Tibial nerve (tissue), 4 donors: ENCODE results near the gene STAT5A. TPM values are rescaled to one million over a fixed set of nuclear protein-coding genes. Genes with fewer than 3 reads are reported as not detected.
A peak's percentile ranks its signal among the peaks of the same experiment; 100 is the strongest.

Experiments used
- DNase-seq, 2 donors: peaks; one replicate each; pipeline ENCODE4 v3.0.0-alpha.2; 2019; ENCODE audit warnings: low spot score in 2 of 2
- H3K27ac ChIP-seq, 4 donors: fragments of 200-600 bp; sonication (generic) in 3 of 4; one replicate each; pipeline ENCODE4 v1.5.1; 2017 to 2019; ENCODE audit warnings: mild to moderate bottlenecking in 1 of 4
- H3K27me3 ChIP-seq, 2 donors: fragments of 200-600 bp; sonication (generic) in 1 of 2; one replicate each; pipeline versions ENCODE4 v1.5.1 to v1.6.0; 2017 to 2019
- H3K36me3 ChIP-seq, 3 donors: fragments of 200-600 bp; sonication (generic); one replicate each; pipeline ENCODE4 v1.5.1; 2018 to 2019
- H3K4me1 ChIP-seq, 4 donors: fragments of 200-600 bp; sonication (generic) in 3 of 4; one replicate each; pipeline ENCODE4 v1.5.1; 2017 to 2019
- H3K4me3 ChIP-seq, 4 donors: fragments of 200-600 bp; sonication (generic) in 3 of 4; one replicate each; pipeline ENCODE4 v1.5.1; 2017 to 2019; ENCODE audit warnings: mild to moderate bottlenecking in 1 of 4, moderate library complexity in 1 of 4
- H3K9me3 ChIP-seq, 4 donors: fragments of 200-600 bp; sonication (generic) in 3 of 4; one replicate each; pipeline ENCODE4 v1.5.1; 2017 to 2019
- EP300 ChIP-seq, 2 donors: sonication (generic); formaldehyde crosslinking; IDR thresholded peaks; one replicate each; pipeline ENCODE4 v1.6.1; 2017; ENCODE audit warnings: antibody characterized with exemption in 2 of 2, mild to moderate bottlenecking in 1 of 2
- POLR2A ChIP-seq, 2 donors: fragments of 450-650 bp; IDR thresholded peaks; one replicate each; pipeline ENCODE4 v1.6.1; 2017; ENCODE audit warnings: antibody characterized with exemption in 2 of 2, mild to moderate bottlenecking in 2 of 2, moderate library complexity in 2 of 2
- WGBS, 2 donors: methylation state at CpG; one replicate each; pipeline ENCODE4 v1.1.5; 2018; 5-methylcytosine and 5-hydroxymethylcytosine counted together
- total RNA-seq, 4 donors: library from RNA; depleted of rRNA; stranded (reverse); fragments of >200 nt; gene quantifications; one replicate each; pipeline ENCODE4 v1.1.0, GENCODE V29; 2016
- TF ChIP-seq, protein P1 (sequence below), 5 experiments: fragments of 200-600 bp in 3 of 5; fragments of 450-650 bp in 2 of 5; sonication (generic) in 3 of 5; IDR thresholded peaks; one replicate each; pipeline ENCODE4 v1.5.1; 2016 to 2019; ENCODE audit warnings: antibody characterized with exemption in 5 of 5, mild to moderate bottlenecking in 3 of 5, moderate library complexity in 2 of 5

The STAT5A gene
- total RNA-seq, 4 donors from 2014 or later: 95.2 to 150 (median 127) TPM

GRCh38 chr17:42329025-42329976 is 41.0 kb downstream of the STAT5A start:
- Histone ChIP-seq H3K9me3 (no peaks in the 10 kb centered on the region), H3K4me1 (peaks cover 0 to 19% (median 10%) of the 10 kb centered on the region in 4 donors), H3K4me3 (no peak overlapping the region), H3K27me3 (no peaks in the 10 kb centered on the region), H3K36me3 (peaks cover 0 to 94% (median 40%) of the 10 kb centered on the region in 3 donors), H3K27ac (peak overlapping the region; percentile 3 to 74 (median 61))
- peak in 1 of 2 donors; percentile 20 for TF ChIP-seq EP300 (IDR thresholded peaks at IDR 0.05)
- TF ChIP-seq POLR2A (IDR thresholded peaks at IDR 0.05): no peak
- WGBS, 2 donors: 27 to 37% methylated on average over 11 of the region's 11 CpGs
- no peak for DNase-seq

DNA sequence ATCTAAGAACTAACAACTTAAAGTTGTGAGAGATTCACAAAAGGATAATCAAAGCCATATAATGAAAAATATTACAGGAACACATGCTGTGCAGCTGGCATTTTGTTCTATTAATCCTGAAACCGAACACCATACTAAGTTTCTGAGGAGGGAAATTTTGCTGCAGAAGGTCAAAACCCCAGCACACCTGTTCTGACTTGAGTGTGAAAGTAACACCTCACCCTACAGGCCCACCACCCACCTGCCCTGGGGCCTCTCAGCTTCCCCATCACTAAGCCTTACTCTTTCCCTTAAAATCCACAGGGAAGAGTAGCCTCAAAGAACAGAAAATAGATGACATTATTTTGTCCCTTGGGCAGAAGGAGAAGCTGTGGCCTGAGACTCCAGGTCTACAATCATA is 44.8 kb downstream of the STAT5A start:
- Histone ChIP-seq H3K27me3 (no peaks in the 10 kb centered on the region), H3K27ac (no peak overlapping the region), H3K4me1 (peaks cover 0 to 19% (median 10%) of the 10 kb centered on the region in 4 donors), H3K9me3 (no peaks in the 10 kb centered on the region), H3K36me3 (peaks cover 2 to 91% (median 48%) of the 10 kb centered on the region in 3 donors), H3K4me3 (no peak overlapping the region)
- 74 to 79% methylated on average over 1 of the region's 1 CpG for WGBS, 2 donors
- TF ChIP-seq EP300 (IDR thresholded peaks at IDR 0.05): no peak
- no peak for DNase-seq

DNA sequence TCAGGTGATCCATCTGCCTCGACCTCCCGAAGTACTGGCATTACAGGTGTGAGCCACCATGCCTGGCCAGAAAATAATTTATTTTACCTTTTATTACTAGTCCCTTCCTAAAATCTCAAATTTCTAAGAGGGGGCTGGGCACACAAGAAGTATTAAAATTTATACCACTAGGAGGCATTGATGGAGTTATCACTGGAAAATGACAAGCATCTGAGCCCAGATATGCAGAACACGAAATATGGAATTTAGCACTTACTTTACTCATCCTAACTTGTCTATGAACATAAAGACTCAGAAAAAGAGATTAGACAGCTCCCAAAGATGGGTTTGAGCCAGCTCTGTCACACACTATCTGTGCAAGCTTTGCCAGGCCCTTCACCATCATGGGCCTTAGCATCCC is 46.4 kb downstream of the STAT5A start:
- H3K27ac ChIP-seq: no peak overlapping the region
- no peak overlapping the region for H3K4me3 ChIP-seq
- H3K36me3 ChIP-seq: peaks cover 2 to 93% (median 38%) of the 10 kb centered on the region in 3 donors
- TF ChIP-seq EP300 (IDR thresholded peaks at IDR 0.05) (no peak), POLR2A (IDR thresholded peaks at IDR 0.05) (no peak)
- TF ChIP-seq, protein P1, sequence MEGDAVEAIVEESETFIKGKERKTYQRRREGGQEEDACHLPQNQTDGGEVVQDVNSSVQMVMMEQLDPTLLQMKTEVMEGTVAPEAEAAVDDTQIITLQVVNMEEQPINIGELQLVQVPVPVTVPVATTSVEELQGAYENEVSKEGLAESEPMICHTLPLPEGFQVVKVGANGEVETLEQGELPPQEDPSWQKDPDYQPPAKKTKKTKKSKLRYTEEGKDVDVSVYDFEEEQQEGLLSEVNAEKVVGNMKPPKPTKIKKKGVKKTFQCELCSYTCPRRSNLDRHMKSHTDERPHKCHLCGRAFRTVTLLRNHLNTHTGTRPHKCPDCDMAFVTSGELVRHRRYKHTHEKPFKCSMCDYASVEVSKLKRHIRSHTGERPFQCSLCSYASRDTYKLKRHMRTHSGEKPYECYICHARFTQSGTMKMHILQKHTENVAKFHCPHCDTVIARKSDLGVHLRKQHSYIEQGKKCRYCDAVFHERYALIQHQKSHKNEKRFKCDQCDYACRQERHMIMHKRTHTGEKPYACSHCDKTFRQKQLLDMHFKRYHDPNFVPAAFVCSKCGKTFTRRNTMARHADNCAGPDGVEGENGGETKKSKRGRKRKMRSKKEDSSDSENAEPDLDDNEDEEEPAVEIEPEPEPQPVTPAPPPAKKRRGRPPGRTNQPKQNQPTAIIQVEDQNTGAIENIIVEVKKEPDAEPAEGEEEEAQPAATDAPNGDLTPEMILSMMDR (IDR thresholded peaks at IDR 0.05): no peak
- WGBS, 2 donors: 66 to 74% methylated on average over 3 of the region's 3 CpGs
- H3K27me3 ChIP-seq: no peaks in the 10 kb centered on the region
- H3K4me1 ChIP-seq: peaks cover 0 to 16% (median 2%) of the 10 kb centered on the region in 4 donors
- no peaks in the 10 kb centered on the region for H3K9me3 ChIP-seq
- DNase-seq: no peak

GRCh38 chr17:42337442-42337841 is 49.1 kb downstream of the STAT5A start:
- peaks cover 5 to 94% (median 27%) of the 10 kb centered on the region in 3 donors for H3K36me3 ChIP-seq
- H3K27ac ChIP-seq: peak overlapping the region in 1 of 4 donors; percentile 0
- 73 to 74% methylated on average over 15 of the region's 15 CpGs for WGBS, 2 donors
- no peaks in the 10 kb centered on the region for H3K27me3 ChIP-seq
- no peak for TF ChIP-seq POLR2A (IDR thresholded peaks at IDR 0.05)
- TF ChIP-seq EP300 (IDR thresholded peaks at IDR 0.05): no peak
- TF ChIP-seq, protein P1 (IDR thresholded peaks at IDR 0.05): no peak
- no peak for DNase-seq
- no peaks in the 10 kb centered on the region for H3K9me3 ChIP-seq
- no peak overlapping the region for H3K4me3 ChIP-seq
- H3K4me1 ChIP-seq: peaks cover 0 to 10% (median 0%) of the 10 kb centered on the region in 4 donors

DNA sequence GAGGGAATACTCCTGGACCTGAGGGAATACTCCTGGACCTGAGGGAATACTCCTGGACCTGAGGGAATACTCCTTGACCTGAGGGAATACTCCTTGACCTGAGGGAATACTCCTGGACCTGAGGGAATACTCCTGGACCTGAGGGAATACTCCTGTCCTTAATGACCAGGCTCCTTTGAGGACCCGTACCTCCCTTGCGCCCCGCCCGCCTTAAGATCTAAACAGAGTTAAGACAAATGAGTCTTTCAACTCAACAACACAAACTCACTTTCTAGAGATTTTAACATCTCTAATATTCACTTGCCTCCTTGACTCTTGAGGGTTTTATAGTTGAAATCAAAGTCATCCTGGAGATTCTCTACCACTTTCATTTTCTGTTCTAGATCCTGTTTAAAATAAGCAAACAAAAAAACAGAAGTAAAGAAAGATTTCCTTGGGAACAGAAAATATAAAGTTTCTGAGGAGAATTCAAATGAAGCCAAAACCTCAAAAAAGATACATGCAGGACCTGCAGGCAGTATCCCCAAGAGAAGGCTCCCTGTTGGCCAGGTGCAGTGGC is 50.2 kb downstream of the STAT5A start:
- H3K27me3 ChIP-seq: no peaks in the 10 kb centered on the region
- DNase-seq: no peak
- WGBS, 2 donors: 83 to 88% methylated on average over 4 of the region's 4 CpGs
- peaks cover 5 to 94% (median 22%) of the 10 kb centered on the region in 3 donors for H3K36me3 ChIP-seq
- H3K4me1 ChIP-seq: peaks cover 0 to 10% (median 0%) of the 10 kb centered on the region in 4 donors
- TF ChIP-seq, protein P1 (IDR thresholded peaks at IDR 0.05): no peak
- TF ChIP-seq POLR2A (IDR thresholded peaks at IDR 0.05): no peak
- TF ChIP-seq EP300 (IDR thresholded peaks at IDR 0.05): no peak
- no peaks in the 10 kb centered on the region for H3K9me3 ChIP-seq
- H3K27ac ChIP-seq: peak overlapping the region in 1 of 4 donors; percentile 2
- H3K4me3 ChIP-seq: no peak overlapping the region

GRCh38 chr17:42339221-42339620 is 50.9 kb downstream of the STAT5A start:
- peaks cover 5 to 94% (median 17%) of the 10 kb centered on the region in 3 donors for H3K36me3 ChIP-seq
- 87 to 89% methylated on average over 5 of the region's 5 CpGs for WGBS, 2 donors
- H3K27ac ChIP-seq: no peak overlapping the region
- no peak for TF ChIP-seq POLR2A (IDR thresholded peaks at IDR 0.05)
- TF ChIP-seq, protein P1 (IDR thresholded peaks at IDR 0.05): no peak
- TF ChIP-seq EP300 (IDR thresholded peaks at IDR 0.05): no peak
- DNase-seq: no peak
- no peak overlapping the region for H3K4me3 ChIP-seq
- H3K9me3 ChIP-seq: no peaks in the 10 kb centered on the region
- no peaks in the 10 kb centered on the region for H3K27me3 ChIP-seq
- peaks cover 0 to 10% (median 0%) of the 10 kb centered on the region in 4 donors for H3K4me1 ChIP-seq
